Measurements from ENCODE around the gene KCNH5.

KCNH5 gene

DNA sequence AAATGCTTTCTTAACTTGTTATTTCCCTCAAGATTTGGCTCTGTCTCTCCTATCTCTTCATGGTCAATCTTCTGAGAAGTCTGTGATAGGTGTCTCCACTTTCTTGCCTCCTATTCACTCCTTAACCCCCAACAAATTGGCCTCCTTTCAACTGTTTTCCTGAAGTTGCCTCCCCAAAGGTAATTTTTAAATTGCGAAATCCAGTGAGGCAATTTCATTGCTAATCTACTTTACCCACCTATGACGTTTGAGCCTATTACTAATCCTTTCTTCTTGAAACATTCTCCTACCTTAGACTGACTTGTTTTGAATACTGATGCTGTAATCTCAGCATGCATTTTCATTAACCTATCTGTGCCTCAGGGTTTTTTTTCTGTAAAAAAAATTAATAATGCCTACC is 6.0 kb upstream of the KCNH5 start:
- TF ChIP-seq, protein P1, sequence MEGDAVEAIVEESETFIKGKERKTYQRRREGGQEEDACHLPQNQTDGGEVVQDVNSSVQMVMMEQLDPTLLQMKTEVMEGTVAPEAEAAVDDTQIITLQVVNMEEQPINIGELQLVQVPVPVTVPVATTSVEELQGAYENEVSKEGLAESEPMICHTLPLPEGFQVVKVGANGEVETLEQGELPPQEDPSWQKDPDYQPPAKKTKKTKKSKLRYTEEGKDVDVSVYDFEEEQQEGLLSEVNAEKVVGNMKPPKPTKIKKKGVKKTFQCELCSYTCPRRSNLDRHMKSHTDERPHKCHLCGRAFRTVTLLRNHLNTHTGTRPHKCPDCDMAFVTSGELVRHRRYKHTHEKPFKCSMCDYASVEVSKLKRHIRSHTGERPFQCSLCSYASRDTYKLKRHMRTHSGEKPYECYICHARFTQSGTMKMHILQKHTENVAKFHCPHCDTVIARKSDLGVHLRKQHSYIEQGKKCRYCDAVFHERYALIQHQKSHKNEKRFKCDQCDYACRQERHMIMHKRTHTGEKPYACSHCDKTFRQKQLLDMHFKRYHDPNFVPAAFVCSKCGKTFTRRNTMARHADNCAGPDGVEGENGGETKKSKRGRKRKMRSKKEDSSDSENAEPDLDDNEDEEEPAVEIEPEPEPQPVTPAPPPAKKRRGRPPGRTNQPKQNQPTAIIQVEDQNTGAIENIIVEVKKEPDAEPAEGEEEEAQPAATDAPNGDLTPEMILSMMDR (conservative IDR thresholded peaks at IDR 0.05; ENCODE audit: control insufficient read depth, insufficient read depth, low read depth, low read length), result no peak
- H3K4me3 ChIP-seq (ENCODE audit: control insufficient read depth, low read depth, low read length), result no peak overlapping the region
- no peak for DNase-seq (ENCODE audit: low read depth)

DNA sequence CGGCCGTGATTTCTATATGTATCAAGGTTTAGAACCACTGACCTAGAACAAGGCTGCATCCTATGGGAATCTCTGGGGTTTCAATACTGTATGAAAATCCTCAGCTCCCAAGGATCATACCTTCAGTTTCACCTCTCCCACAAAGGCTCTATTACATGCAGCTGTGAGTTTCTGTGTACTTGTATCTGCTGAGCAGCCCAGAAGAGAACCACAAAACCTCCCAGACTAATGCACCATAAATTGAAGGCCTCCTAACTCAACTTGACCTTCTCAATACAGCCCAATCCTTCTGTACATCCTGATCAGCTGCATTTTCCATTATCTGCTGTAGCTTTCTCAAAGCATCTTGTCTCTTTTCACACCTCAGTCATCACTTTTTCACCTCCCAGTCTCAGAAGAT is 5.4 kb upstream of the KCNH5 start:
- TF ChIP-seq, protein P1 (conservative IDR thresholded peaks at IDR 0.05; ENCODE audit: control insufficient read depth, insufficient read depth, low read depth, low read length), result no peak
- no peak for DNase-seq (ENCODE audit: low read depth)
- no peak overlapping the region for H3K4me3 ChIP-seq (ENCODE audit: control insufficient read depth, low read depth, low read length)

DNA sequence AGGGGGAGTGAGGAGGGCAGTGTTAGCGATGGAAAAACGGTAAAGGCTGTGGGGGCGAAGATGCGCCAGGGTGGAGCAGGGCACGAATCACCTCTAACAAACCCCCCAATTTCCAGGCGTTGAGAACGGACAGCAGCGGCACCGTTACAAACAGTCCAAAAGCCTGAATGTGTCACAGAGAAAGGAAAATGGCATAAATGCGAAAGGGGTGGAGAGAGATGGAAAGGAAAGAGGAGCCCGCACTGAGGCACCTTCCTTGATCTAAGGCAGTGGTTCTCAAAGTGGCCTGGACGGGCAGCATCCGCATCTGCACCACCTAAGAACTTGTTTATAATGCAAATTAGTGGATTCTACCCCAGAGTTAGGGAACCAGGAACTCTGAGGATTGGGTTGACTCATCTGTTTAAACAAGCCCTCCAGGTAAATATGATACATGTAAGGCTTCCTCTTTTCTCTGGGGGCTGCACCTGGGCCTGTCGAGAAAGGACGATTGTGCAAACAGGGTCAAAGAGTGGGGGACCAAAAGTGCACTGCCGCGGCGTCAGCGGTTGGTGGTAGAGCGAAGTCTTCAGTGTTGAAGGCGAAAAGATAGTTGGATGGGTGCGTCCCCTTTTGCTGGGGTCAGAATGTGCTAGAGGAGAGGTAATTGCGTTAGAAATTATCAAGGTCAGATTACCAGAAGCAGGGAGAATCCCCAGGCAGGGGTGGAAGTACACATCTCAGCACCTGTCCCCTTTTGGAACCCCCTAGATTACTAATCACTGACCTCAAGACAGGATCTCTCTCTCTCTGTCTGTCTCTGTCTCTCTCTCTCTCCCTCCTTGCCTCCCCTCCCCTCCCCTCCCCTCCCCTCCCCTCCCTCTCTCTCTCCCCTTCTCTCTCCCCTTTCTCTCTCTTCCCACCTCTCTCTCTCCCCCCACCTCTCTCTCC is 1.3 kb upstream of the KCNH5 start:
- H3K4me3 ChIP-seq (ENCODE audit: control insufficient read depth, low read depth, low read length), result no peak overlapping the region
- no peak for DNase-seq (ENCODE audit: low read depth)
- TF ChIP-seq, protein P1 (conservative IDR thresholded peaks at IDR 0.05; ENCODE audit: control insufficient read depth, insufficient read depth, low read depth, low read length), result no peak

DNA sequence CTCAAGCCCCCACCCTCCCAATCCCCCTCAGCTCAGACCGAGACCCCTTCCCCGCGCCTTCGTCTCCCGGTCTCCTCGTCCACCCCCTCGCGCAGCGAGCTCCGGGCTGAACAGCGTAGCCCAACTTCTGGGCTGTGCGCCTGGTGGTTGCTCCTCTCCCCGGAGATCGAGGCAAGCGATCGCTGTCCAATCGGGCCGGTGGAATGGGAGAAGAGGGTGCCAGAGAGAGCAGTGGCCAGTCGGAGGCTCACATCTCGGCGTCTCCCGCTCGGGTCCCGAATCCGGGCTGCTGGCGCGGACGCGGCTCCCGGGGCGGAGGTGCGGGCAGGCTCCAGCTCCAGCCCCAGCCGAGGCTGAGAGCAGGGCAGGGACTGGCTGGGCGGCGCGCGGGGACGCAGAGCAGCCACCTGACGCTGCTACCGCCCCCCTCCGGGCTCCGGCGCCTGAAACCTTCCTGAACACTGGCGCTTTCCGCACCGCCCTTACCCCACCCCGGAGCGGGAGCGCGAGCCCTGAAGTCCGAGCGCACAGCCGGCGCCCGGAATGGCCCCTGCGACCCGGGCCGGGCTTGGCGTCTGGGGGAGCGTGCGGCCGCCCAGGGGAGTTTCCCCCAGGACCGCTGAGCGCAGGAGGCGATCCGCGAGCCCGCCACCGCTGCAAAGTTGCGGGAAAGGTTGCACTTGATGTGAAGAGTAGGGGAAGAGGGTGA is 508 bp upstream of the KCNH5 start:
- peak; percentile 21 for DNase-seq (ENCODE audit: low read depth)
- H3K4me3 ChIP-seq (ENCODE audit: control insufficient read depth, low read depth, low read length), result peak overlapping the region; percentile 22
- TF ChIP-seq, protein P1 (conservative IDR thresholded peaks at IDR 0.05; ENCODE audit: control insufficient read depth, insufficient read depth, low read depth, low read length), result no peak

DNA sequence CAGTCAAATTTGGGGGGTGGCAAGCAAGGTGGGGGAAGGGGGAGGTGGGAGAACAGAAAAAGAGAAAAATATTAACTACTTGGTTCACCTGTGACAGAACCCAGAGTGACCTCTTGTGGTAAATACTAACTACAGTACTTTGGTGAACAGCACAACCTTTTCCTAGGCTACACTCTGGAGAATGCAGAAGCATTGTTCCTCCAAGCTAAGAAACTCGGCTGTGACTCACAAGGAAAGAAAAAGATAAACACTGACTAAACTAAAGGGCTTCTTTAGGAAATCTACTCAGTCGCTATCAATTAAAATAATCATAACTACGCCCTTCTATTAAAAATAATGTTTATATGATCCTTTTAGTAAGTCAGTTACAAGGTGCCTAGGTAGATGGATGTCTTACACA is 5.4 kb downstream of the KCNH5 start:
- peak; percentile 67 for DNase-seq (ENCODE audit: low read depth)
- TF ChIP-seq, protein P1 (conservative IDR thresholded peaks at IDR 0.05; ENCODE audit: control insufficient read depth, insufficient read depth, low read depth, low read length), result peak; percentile 51
- no peak overlapping the region for H3K4me3 ChIP-seq (ENCODE audit: control insufficient read depth, low read depth, low read length)

DNA sequence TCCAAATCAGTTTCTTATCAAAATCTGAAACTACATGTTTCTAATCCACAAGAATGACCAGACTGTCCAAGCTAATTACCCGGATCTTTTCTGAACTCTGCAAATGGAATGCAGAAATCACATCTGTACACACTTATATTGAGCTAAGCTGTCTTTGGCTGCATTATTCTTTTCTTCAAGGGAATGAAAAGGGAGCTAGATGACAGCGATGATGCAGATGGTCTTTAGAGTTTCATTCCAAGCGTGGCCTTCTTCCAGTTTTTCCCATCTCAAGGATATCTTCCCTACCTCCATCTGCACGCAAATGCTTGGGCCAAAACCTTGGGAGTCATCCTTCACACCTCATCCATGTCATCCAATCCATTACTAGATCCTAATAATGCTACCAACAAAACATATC is 12.6 kb downstream of the KCNH5 start:
- no peak overlapping the region for H3K4me3 ChIP-seq (ENCODE audit: control insufficient read depth, low read depth, low read length)
- no peak for DNase-seq (ENCODE audit: low read depth)
- TF ChIP-seq, protein P1 (conservative IDR thresholded peaks at IDR 0.05; ENCODE audit: control insufficient read depth, insufficient read depth, low read depth, low read length), result no peak
